ENCODE measurements around the gene COA6.

Gene COA6

GRCh38 chr1:234408757-234409156, 35.5 kb downstream of the COA6 start:
- no peak for DNase-seq (ENCODE audit: low read depth)
- TF ChIP-seq CTCF (conservative IDR thresholded peaks at IDR 0.05; ENCODE audit: control insufficient read depth, insufficient read depth, low read depth, low read length), result no peak

GRCh38 chr1:234409328-234409727, 36.1 kb downstream of the COA6 start:
- peak; percentile 12 for TF ChIP-seq CTCF (conservative IDR thresholded peaks at IDR 0.05; ENCODE audit: control insufficient read depth, insufficient read depth, low read depth, low read length)
- H3K4me3 ChIP-seq (ENCODE audit: control insufficient read depth, low read depth, low read length), result no peak overlapping the region
- no peak for DNase-seq (ENCODE audit: low read depth)

More at GRCh38 chr1:234408757-234409156, 35.5 kb downstream of the COA6 start:
- no peak overlapping the region for H3K4me3 ChIP-seq (ENCODE audit: control insufficient read depth, low read depth, low read length)

- DNase-seq (ENCODE audit: low read depth), result no peak
- TF ChIP-seq CTCF (conservative IDR thresholded peaks at IDR 0.05; ENCODE audit: control insufficient read depth, insufficient read depth, low read depth, low read length), result no peak
- H3K4me3 ChIP-seq (ENCODE audit: control insufficient read depth, low read depth, low read length), result no peak overlapping the region
These were observed 39.6 kb downstream of the COA6 start for GRCh38 chr1:234412830-234413229.

- no peak for TF ChIP-seq CTCF (conservative IDR thresholded peaks at IDR 0.05; ENCODE audit: control insufficient read depth, insufficient read depth, low read depth, low read length)
- DNase-seq (ENCODE audit: low read depth), result no peak
- H3K4me3 ChIP-seq (ENCODE audit: control insufficient read depth, low read depth, low read length), result no peak overlapping the region
These were observed 40.2 kb downstream of the COA6 start for GRCh38 chr1:234413485-234413884.

GRCh38 chr1:234413990-234414389, 40.7 kb downstream of the COA6 start:
- H3K4me3 ChIP-seq (ENCODE audit: control insufficient read depth, low read depth, low read length), result no peak overlapping the region
- no peak for DNase-seq (ENCODE audit: low read depth)
- no peak for TF ChIP-seq CTCF (conservative IDR thresholded peaks at IDR 0.05; ENCODE audit: control insufficient read depth, insufficient read depth, low read depth, low read length)

GRCh38 chr1:234427950-234428646, 54.8 kb downstream of the COA6 start:
- no peak for TF ChIP-seq CTCF (conservative IDR thresholded peaks at IDR 0.05; ENCODE audit: control insufficient read depth, insufficient read depth, low read depth, low read length)
- DNase-seq (ENCODE audit: low read depth), result no peak
- H3K4me3 ChIP-seq (ENCODE audit: control insufficient read depth, low read depth, low read length), result no peak overlapping the region

GRCh38 chr1:234429434-234429806, 56.2 kb downstream of the COA6 start:
- no peak for TF ChIP-seq CTCF (conservative IDR thresholded peaks at IDR 0.05; ENCODE audit: control insufficient read depth, insufficient read depth, low read depth, low read length)
- no peak overlapping the region for H3K4me3 ChIP-seq (ENCODE audit: control insufficient read depth, low read depth, low read length)
- no peak for DNase-seq (ENCODE audit: low read depth)

Data from fibroblast of mammary gland (primary cell).